Measurements from ENCODE around the gene DDA1.

The DDA1 gene

DNA sequence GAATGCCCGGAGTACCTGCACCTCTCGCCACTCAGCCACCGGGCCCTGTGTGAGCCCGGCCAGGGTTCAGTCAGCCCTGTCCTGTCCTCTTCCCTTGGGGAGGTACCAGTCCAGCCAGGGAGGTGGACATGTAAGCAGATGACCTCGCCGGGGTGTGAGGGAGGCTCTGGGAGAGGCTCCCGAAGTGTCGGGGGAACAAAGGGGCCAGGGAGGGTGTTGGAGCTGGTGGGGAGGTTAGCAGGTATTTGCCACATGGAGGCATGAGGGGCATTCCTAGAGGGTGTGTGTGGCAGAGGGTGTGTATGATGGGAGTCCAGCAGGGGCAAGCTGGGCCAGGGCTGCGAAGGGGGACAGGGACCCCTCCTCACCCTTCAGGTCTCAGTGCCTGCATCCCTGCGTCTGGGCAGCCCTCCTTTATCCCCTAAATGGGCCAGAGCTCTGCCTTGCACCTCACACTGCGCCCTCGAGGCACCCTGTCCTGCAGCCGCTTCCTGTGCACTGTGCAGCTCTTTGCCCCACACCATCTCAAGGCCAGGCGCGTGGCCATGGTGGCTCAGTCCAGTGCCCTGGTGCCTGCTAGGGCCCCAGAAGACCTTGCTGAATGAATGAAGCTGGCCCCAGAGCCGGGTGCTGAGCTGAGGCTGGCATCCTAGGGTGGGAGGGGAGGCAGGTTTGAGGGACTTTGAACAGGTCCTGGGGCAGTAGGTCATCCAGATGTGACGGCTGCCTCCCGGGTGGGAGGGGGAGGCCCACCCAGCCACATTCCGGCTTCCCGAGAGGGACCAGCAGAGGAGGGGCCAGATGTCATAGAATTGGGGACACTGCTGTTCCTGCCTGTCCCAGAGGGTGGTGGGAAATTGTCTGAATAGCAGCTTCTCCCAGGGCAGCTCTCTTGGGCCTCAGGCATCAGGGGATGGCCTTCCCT, 3.1 kb downstream of the DDA1 start:
- DNase-seq, result no peak

DNA sequence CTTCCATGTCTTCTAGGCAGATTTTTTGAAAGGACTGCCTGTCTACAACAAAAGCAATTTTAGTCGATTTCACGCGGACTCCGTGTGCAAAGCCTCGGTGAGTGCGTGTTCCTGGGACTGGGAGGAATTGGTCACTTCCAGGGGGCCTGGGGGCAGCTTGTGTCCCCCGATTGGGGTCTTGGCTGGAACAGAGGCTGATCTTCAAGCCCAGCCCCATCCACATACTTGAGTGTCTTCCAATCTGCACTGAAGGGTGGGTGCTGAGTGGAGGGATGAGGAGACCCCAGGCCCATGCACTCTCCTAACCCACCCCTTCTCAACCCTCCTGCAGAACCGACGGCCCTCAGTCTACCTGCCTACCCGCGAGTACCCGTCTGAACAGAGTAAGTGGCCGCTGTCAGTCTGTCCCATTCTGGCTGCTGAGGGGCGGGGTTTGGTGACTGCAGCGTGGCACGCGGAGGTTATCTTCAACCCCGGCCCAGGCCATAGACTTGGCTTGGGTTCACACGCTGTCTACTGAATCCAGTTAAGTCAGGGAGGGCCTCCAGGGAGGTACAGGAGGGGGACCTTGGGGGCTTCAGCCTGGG, 4.7 kb downstream of the DDA1 start:
- no peak for DNase-seq

DNA sequence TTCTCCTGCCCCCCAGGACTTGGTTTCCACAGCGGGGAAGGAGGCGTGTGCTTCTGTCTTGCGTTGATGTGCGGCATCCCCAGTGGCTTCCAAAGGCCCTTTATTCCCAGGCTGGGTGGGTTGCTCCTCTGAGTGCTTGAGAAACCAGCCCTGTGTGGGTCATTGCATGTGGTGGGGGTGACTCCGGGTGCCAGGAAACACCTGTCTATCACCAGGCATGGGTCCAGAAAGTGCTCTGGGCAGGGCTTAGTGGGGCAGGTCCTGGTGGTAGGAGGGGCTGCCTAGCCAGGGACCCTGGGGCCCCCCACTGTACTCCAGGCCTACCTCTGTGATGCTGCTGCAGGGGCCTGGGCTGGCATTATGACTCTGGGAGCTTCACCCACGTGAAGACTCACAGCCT, 9.6 kb downstream of the DDA1 start:
- no peak for DNase-seq

DNA sequence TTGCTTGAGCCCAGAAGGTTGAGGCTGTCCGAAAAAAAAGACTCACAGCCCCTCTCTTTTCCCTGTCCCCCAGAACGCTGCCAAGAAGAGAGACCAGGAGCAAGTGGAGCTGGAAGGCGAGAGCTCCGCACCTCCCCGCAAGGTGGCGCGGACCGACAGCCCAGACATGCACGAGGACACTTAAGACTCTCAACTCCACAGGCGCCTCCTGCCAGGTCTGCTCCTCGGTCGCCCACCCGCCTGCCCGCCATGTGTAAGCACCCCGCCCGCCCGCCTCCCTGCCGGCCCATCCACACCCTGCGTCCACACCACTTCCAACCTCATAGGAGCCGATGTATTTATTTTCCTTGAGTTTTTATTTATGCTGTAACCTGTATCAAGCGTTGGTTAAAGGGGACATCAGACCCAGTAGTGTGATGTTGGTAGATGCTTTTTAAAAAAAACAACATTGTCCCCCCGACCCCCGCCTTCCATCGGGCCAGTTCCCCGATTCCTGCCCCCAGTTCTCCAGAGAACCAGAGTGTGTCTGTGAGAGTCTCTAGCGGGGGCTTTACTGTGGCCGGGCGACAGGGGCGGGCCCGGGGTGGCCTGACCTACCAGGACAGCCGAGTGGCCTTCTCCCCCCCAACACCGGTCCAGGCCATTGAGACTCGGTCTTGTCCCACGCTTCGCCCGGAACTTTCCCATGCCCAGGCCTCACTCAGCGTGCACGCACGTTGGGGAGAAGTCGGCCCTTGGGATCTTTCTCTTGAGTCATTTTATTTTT, 10.3 kb downstream of the DDA1 start:
- no peak for DNase-seq

DNA sequence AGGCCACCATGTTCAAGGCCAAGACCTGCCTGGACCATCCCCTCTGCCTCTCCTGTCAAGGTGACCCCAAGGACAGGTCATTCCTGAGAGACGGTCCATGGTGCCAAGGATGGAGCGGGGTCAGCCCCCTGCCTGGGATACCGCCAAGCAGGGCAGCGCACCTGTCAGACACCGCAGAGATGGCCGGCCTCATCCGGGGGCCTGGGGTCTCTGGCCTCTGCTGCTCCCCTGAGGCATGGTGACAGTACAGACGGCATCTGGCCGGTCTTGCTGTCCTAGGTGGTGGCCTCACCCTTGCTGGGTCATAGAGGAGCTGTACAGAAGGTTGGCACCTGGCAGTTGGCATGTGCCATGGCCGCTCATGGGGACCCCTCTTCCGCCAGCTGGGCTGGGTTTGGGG, 11.1 kb downstream of the DDA1 start:
- no peak for DNase-seq

DNA sequence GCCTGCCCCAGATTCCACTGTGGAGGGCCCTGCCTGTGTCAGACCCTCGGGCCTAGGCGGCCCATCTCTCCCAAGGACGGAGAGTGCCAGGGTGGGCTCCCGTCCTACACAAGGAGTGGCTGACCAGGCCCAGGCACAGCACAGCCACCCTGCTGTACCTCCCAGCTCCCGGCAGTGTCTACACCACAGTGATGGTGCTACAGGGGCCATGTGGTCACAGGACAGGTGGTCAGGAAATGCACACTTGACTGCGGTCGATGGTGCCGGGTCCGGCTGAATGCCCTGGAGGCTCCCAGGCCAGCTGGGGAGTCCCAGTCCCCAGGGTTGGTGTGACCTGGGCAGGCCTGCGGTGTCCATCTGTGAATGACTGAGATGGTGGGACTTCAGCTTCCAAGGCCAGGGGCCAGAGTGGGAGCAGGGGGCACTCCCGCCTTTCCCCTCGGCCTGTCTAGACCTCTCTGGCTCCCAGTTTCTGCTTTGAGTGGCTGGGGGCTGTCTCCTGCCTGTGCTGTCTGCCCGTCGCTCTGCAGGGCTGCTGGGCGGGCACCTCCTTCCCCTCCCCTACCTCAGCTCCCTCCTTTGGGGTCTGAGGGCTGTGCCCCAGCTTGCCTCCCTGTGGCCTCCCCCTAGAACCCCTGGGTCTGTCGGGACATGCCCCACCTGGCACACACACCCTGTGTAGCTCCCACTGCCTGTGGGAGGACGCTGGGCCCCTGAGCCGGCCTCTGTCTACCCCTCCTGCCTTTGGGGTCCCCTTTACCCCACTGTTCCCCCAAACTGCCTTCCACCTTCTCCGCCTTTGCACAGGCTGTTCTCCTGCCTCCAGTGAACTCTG, 12.5 kb downstream of the DDA1 start:
- no peak for DNase-seq

DNA sequence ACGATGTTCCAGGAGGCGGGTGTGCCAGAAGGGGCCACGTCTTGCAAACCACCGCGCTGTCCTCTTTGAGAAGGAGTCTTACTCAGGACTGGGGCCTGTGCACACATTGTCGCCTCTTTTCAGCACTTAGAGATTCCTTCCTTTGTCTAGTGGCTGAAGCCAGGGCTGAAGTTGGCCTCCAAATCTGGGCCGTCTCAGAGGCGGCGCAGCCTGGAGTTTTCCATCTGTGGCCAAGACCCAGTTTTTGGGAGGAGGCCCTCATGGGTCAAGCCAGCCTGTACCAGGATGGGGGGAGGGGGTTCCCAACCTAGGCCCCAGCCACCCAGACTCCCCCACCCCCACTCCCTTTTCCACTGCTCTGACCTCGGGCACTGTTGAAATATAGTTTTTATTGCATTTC, 13.5 kb downstream of the DDA1 start:
- no peak for DNase-seq

DNA sequence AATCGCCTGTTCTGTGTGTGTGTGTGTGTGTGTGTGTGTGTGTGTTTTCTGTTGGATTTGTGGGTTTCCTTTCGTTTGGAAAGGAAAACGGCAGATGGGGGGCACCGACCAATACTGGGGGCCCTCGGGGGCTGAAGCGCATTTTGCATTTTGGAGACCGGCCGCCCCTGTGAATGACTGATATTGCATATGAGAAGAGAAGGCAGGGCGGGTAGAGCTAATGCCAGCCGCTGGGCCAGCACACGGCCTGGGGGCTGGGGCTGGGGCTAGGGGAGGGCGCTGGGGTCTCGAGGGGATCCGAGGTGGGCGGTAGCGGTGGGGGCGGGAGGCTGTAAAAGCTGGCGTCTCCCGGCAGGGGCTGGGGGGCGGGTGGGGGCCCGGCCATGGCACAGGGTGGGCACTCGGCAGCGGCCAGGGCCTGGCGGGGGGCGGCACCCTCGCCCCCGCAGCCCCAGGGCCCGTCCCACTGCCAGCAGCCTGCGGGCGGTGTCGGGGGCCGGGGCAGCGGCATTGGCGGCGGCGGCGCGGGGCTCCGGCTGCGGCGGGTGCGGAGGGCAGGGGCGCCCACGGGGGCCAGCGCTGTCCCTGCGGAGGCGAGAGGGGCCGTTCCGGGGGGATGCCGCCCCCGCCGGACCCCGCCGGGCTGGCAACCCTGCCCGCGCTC, 14.1 kb downstream of the DDA1 start:
- no peak for DNase-seq

DNA sequence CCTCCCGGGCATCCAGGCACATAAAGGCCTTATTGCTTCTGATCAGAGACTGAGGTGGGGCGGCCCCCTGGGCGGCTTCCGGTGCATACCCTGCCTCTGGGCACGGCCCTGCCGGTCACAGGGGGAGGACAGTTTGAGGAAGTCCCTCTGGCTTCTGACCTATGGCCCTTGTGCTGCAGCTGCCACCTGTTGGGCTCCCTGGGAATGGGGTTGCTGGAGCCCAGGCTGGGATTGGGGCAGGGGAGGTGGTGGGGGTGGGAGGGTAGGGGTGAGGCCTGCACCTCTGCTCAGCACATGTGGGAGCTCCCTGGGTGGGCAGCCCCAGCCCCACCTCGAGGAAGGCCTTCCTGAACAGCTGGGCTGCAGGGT, 14.6 kb downstream of the DDA1 start:
- DNase-seq, result no peak

DNA sequence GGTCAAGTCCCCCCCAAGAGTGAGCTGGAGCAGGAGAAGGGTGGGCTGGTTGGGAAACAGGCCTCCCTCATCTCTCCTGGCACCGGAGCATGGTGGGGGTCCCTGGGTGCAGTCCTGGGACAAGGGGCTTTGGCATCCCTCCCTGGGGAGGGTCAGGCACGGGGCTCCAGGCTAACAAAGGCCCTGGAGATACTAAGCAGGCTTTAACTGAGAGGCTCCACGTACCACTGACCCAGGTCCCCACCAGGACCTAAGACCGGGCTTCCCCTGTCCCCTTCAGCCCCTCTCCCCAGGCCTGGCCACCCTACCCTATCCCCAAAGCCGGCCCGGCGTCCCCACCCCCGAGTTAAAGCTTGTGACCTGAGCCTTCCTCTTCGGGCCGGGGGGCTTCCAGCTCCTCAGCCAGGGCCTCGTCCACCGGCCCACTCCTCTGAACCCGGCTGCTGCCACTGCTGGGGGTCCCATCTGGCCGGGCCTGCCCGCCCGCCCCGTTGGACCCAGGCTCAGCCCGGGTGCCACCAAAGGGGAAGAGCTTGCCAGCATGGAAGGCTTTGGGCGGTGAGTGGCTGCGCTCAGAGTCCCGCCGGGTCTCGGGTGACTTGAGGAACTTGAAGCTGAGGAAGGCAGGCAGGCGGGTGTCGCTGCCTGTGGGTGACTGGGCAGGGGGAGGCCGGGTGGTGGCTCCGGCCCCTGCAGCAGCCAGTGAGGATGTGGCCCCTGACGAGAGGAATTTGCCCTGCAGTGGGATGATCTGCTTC, 15.2 kb downstream of the DDA1 start:
- no peak for DNase-seq

DNA sequence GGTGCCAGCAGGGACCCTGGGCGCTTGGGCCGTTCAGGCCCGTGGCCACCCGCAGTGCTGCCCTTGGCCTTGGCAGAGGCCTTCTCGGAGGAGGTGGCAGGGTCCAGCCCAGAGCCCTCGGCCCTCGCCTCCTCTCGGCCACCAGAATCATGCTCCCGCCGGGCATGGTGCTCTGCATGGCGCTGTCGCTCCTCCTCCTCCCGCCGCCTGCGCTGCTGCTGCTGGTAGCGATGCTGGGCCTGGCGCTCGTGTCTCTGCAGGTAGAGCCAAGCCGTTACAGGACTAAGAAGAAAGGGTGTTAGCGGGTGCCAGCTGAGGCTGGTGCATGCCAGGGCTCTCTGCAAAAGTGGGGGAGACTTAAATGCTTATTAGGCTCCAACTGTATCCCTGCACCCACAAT, 15.8 kb downstream of the DDA1 start:
- DNase-seq, result no peak

DNA sequence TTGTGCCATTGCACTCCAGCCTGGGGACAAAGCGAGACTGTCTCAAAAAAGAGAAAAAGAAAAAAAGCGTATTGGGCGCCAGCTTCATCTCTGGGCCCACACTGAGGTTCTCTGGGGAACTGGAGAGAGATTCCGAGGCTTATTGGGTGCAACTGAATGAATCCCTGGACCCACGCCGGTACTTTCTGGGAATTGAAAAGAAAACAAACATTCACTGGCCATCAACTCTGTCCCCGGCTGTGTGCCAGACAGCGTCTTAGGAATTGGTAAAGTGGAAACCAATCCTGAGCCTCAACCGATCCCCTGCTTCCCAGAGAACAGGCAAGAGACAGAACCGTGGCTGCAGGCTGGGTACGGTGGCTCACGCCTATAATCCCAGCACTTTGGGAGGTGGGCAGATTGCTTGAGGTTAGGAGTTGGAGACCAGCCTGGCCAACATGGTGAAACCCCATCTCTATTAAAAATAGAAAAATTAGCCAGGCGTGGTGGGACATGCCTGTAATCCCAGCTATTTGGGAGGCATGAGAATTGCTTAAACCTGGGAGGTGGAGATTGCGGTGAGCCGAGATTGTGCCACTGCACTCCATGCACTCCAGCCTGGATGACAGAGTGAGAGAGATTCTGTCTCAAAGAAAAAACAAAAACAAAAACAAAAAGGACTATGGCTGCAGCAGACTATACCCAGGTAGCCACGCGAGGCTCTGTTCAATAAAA, 16.7 kb downstream of the DDA1 start:
- no peak for DNase-seq

DNA sequence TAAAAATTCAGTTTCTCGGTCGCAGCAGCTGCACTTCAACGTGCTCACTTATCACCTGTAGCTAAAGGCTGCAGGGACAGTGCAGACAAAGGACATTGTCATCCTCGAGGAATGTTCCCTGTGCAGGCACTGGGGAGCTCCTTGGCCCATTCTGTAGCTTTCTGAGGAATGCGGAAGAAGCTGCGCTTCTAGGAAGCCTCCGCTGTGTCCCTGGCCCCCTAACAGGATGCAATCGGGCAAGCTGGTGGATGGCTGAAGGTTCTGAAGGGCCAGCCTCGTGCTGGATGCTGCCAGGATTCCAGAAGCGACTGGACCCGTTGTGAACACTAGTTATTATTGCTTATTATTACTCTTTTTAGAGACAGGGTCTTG, 17.2 kb downstream of the DDA1 start:
- DNase-seq, result no peak

DNA sequence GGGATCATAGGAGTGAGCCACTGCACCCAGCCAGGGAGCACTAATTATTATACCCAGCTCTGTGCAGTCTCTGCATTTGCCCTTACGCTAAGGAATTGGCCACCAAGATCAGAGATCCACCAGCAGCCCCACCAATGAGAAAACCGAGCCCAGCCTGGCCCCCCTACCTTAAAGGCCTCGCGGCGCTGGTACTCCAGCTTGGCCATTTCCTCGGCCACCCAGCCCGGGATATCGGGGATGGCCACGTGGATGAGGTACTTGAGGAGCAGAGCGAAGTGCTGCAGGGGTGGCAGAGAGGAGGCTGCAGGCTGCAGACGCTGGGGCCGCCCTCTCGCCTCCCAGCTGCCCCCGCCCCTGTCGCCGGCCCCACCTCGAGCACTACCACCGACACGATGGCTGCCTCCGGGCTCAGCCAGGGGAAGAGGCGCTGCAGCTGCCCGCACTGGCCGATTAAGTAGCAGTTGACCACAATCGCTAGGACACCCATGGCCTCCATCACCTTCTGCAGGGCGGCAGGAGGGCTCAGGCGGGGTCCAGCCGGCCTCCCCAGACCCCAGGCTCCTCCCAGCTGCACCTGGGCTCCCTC, 17.8 kb downstream of the DDA1 start:
- DNase-seq, result no peak

DNA sequence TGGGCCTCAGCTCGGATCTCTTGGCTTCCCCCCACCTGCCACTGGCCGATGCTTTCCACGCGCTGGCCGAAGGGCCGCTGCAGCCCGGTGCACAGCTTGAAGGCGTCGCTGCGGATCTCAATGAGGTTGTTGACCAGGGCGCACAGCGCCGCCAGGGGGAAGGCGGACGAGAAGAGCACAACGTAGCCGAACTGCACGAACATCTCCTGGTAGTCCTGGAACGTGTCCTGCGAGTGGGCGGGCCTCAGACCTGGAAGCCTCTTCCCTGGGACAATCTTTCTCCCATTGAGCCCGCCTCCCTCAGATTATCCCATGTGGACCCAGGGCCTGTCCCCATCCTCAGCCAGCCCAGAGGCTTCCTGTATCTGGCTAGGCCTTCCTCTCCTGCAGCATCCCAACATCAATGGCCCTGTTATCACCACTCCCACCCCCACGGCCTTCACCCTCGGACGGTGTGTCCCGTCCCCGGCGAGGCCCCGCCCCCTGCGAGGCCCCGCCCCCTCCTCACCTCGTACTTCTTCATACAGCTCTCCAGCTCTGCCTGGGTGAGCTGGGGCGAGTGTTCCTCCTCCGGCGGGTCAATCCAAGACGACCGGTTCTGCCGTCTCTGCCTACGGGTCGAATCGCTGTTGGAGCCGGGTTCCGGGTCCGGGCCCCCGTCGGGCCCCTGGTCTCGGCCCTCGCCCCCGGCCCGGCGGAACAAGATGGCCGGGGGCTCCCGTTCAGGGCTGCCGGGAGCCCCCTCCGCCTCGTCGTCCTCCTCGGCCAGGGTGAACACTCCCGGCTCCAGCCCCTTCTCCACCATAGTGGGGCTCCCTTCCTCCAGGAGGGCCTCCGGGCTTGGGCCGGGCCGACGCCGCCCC, 18.5 kb downstream of the DDA1 start:
- DNase-seq, result no peak

DNA sequence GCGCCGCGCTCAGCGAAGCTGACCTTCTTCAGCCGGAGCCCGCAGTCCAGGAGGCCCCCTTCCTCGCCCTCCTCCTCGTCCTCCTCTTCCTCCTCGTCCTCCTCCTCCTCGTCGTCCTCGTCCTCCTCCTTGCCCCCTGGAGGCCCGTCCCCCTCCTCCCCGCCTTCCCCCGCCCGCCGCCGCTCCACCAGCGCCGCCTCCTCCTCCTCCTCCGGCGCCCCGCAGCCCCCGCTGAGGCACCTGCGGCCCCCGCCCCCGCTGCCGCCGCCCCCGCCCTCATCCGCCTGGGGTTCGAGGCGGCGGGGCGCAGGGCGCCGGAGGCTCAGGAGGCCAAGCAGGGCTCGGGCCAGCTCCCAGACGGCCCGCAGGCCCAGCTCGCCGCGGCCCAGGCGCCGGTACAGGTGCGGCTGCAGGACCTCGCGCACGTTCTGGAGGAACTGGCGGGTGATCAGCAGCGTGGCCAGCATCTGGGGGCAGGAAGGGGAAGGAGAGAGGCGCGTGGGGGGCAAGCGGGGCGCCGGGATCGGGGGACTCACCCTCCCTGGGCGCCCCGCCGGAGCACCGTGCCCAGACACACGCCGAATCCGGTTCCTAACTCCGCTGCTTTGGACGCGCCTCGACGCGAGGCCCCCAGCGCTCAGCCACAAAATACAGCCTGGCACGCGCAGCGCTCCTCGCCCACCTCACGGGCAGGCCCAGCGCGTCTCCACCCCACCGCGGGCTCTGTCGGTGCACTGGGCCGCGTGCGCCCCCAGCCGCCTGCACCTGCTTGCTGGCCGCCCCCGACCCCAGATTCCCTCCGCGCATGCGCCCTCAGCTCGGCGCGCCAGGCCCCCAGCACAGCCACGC, 19.4 kb downstream of the DDA1 start:
- no peak for DNase-seq

DNA sequence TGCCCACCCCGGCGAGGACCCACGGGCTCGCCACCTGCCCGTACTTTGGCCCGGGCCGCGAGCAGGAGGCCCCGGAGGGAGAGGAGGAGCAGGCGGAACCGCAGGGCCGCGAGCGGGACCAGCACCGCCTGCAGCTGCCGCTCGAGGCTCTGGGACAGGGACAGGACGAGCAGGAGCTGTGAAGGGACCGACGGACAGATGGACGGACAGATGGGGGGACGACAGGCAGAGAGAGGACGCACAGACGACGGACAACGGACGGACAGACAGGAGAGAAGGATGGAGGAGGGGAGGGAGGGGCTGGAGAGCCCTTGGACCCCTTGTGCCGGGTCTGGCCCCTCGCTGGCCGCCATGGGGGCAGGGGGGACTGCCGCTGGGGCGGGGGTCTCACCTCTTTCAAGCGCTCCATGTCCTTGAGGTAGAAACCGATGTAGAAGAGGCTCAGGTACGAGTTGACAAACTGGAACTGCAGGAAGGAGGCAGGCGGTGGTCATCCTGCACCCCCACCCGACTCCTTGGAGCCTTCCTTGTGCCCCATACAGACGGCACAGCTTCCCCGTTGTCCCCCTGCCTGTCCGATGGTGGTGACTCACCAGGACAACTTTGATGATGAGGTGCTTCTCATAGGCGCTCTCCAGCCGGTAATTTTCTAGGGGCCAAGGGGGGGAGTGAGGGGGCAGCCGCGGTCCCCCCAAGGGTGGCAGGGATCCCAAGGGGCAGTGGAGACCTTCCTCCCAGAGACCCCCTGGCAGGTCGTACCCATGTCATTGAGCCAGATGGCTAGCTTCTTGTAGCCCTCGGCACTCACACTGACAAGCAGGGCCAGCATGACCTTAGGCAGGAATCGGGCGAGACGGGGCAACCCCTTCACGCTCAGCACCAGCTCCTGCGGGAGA, 20.3 kb downstream of the DDA1 start:
- DNase-seq, result no peak

Data from DMS 273 treated with DMSO at 0.1 percent for 48 hours (cell line).